HEK293 (cell line): ENCODE data around the gene EFCAB6.

Source experiments
- CTCF ChIA-PET: fragments of 350-600 bp; formaldehyde crosslinking; extraction: SDS; loops from one replicate; lab custom pipeline; 2021; ENCODE audit warnings: antibody characterized with exemption; lab: Yijun Ruan, JAX
- POLR2A ChIA-PET: fragments of 300-600 bp; formaldehyde crosslinking; extraction: SDS; loops from one replicate; lab custom pipeline; 2020; ENCODE audit warnings: antibody characterized with exemption, inconsistent platforms; lab: Yijun Ruan, JAX
- H3K27ac ChIP-seq: fragments of 200-500 bp; sonication (Bioruptor generic); 2 replicates; pipeline ENCODE4 v1.5.1; 2014; ENCODE audit warnings: low read depth, low read length, control low read depth, inconsistent platforms; ENCODE audit errors: extremely low read depth
- H3K36me3 ChIP-seq, 2 experiments: fragments of 200-500 bp in 1 of 2; sonication (Bioruptor generic) in 1 of 2; 1 replicate in 1 of 2; 2 replicates in 1 of 2; pipeline ENCODE4 v1.5.1; 2014 to 2017; ENCODE audit warnings: inconsistent platforms in 2 of 2, low read length in 2 of 2; ENCODE audit not compliant: control insufficient read depth in 2 of 2, insufficient read depth in 1 of 2
- H3K4me1 ChIP-seq: fragments of 200-500 bp; sonication (Bioruptor generic); 2 replicates; pipeline ENCODE4 v1.5.1; 2014; ENCODE audit warnings: mild to moderate bottlenecking, low read length, inconsistent platforms; ENCODE audit not compliant: control insufficient read depth, insufficient read depth
- H3K4me3 ChIP-seq: 2 replicates; pipeline ENCODE4 v1.5.1; 2011; ENCODE audit warnings: low read depth, mild to moderate bottlenecking, control low read depth, low read length, moderate library complexity
- H3K9me3 ChIP-seq: fragments of 200-500 bp; sonication (Bioruptor generic); 2 replicates; pipeline ENCODE4 v1.5.1; 2014; ENCODE audit warnings: low read depth, low read length, inconsistent platforms; ENCODE audit not compliant: control insufficient read depth, insufficient read depth
- PBX3 ChIP-seq: sonication (generic); formaldehyde crosslinking; IDR thresholded peaks from 2 replicates; pipeline ENCODE4 v1.8.1; 2022; ENCODE audit warnings: mild to moderate bottlenecking, moderate library complexity, missing genetic modification reagents
- SP2 ChIP-seq: fragments of 450-650 bp; formaldehyde crosslinking; IDR thresholded peaks from 2 replicates; pipeline ENCODE4 v1.5.1; 2016; ENCODE audit warnings: missing biosample characterization, missing genetic modification characterization
- TSHZ1 ChIP-seq: fragments of 450-650 bp; formaldehyde crosslinking; IDR thresholded peaks from 2 replicates; pipeline ENCODE4 v1.5.1; 2016; ENCODE audit warnings: missing biosample characterization, missing genetic modification characterization, borderline replicate concordance
- ZFP37 ChIP-seq: fragments of 450-650 bp; formaldehyde crosslinking; IDR thresholded peaks from 2 replicates; pipeline ENCODE4 v1.5.1; 2016; ENCODE audit warnings: missing biosample characterization, missing genetic modification characterization
- ZNF10 ChIP-seq: fragments of 450-650 bp; formaldehyde crosslinking; IDR thresholded peaks from 2 replicates; pipeline ENCODE4 v1.5.1; 2017; ENCODE audit warnings: missing biosample characterization, missing genetic modification characterization
- ZNF112 ChIP-seq: fragments of 450-650 bp; formaldehyde crosslinking; IDR thresholded peaks from 2 replicates; pipeline ENCODE4 v1.5.0; 2017; ENCODE audit warnings: missing biosample characterization, missing genetic modification characterization
- ZNF121 ChIP-seq: fragments of 450-650 bp; formaldehyde crosslinking; IDR thresholded peaks from 2 replicates; pipeline ENCODE4 v1.5.1; 2016; ENCODE audit warnings: missing biosample characterization, missing genetic modification characterization
- ZNF138 ChIP-seq: fragments of 450-650 bp; formaldehyde crosslinking; IDR thresholded peaks from 2 replicates; pipeline ENCODE4 v1.5.1; 2016; ENCODE audit warnings: missing biosample characterization, missing genetic modification characterization, borderline replicate concordance
- ZNF16 ChIP-seq: fragments of 450-650 bp; formaldehyde crosslinking; IDR thresholded peaks from 2 replicates; pipeline ENCODE4 v1.5.1; 2016; ENCODE audit warnings: low read depth, missing biosample characterization, missing genetic modification characterization
- ZNF175 ChIP-seq: fragments of 450-650 bp; formaldehyde crosslinking; IDR thresholded peaks from 2 replicates; pipeline ENCODE4 v1.5.1; 2016; ENCODE audit warnings: missing biosample characterization, missing genetic modification characterization
- ZNF248 ChIP-seq: fragments of 450-650 bp; formaldehyde crosslinking; IDR thresholded peaks from 2 replicates; pipeline ENCODE4 v1.5.1; 2017; ENCODE audit warnings: missing biosample characterization, missing genetic modification characterization
- ZNF423 ChIP-seq: fragments of 450-650 bp; formaldehyde crosslinking; IDR thresholded peaks from 2 replicates; pipeline ENCODE4 v1.5.1; 2016; ENCODE audit warnings: missing biosample characterization, missing genetic modification characterization
- ZNF530 ChIP-seq: fragments of 450-650 bp; formaldehyde crosslinking; IDR thresholded peaks from 2 replicates; pipeline ENCODE4 v1.5.1; 2016; ENCODE audit warnings: low read depth, missing biosample characterization, missing genetic modification characterization
- ZNF621 ChIP-seq: fragments of 450-650 bp; formaldehyde crosslinking; IDR thresholded peaks from 2 replicates; pipeline ENCODE4 v1.5.1; 2017; ENCODE audit warnings: missing biosample characterization, missing genetic modification characterization
- ZNF624 ChIP-seq: fragments of 450-650 bp; formaldehyde crosslinking; IDR thresholded peaks from 2 replicates; pipeline ENCODE4 v1.5.1; 2017; ENCODE audit warnings: missing biosample characterization, missing genetic modification characterization
- ZNF664 ChIP-seq: fragments of 450-650 bp; formaldehyde crosslinking; IDR thresholded peaks from 2 replicates; pipeline ENCODE4 v1.5.1; 2016; ENCODE audit warnings: missing biosample characterization, missing genetic modification characterization
- TF ChIP-seq, protein P1 (sequence below): fragments of 450-650 bp; formaldehyde crosslinking; IDR thresholded peaks from 2 replicates; pipeline ENCODE4 v1.5.1; 2016; ENCODE audit warnings: missing biosample characterization, missing genetic modification characterization
- TF ChIP-seq, protein P2 (sequence below): fragments of 450-650 bp; formaldehyde crosslinking; conservative IDR thresholded peaks from 2 replicates; pipeline ENCODE4 v1.5.1; 2016; ENCODE audit warnings: low read depth, missing biosample characterization, missing genetic modification characterization
- TF ChIP-seq, protein P3 (sequence below): fragments of 450-650 bp; formaldehyde crosslinking; IDR thresholded peaks from 2 replicates; pipeline ENCODE4 v1.5.1; 2016; ENCODE audit warnings: missing biosample characterization, missing genetic modification characterization
- TF ChIP-seq, protein P4 (sequence below): fragments of 450-650 bp; formaldehyde crosslinking; IDR thresholded peaks from 2 replicates; pipeline ENCODE4 v1.5.1; 2017; ENCODE audit warnings: missing biosample characterization, missing genetic modification characterization

The EFCAB6 gene

DNA sequence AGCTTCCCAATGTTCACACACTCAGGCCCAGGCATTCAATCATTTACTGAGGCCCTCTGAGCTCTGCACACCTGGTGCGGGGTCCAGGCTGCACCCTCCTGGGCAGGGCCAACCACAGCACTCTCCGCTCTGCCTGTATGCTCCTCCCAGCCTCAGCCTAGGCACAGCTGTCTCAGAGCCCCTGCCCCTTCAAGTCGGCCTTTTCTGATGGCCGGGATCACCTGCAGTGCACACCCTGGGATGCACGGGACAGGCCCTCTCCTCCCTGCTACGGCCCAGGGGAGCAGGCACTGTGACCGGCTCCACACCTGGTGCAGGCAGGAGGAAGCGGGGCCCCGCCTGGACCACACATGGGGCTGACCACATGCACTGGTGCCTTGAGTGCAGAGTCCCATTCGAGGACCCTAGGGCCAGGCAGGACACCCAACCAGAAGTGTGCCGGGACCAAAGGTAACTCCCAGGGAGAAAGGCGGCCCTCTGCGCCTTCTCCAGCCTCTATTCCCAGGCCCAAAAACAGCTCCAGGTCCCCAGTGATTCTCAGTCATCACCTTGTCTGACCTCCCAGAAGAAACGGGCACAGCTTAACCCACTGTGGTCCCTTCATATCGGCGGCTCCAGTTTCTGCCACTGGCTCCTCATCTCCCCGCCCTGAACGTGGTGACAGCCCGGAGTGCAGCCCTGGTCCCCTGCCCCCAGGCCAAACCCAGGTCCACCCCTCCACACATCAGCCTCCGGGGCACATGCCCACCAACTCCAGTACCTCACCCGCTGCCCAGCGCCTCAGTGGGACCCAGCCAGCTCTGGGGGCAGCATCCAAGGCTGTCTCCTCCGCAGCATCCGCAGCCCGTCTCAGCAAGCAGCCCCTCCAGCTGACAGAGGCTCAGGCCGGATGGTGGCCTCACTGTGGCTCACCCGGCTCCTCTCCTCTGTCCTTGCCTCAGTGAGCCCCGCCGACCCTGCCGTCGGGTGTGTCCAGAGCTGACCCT is 32.7 kb upstream of the EFCAB6 start:
- POLR2A ChIA-PET: no interaction called here

More for the DNA sequence above, 32.7 kb upstream of the EFCAB6 start:
- Histone ChIP-seq H3K4me3 (no peak overlapping the region), H3K36me3 (no peaks in the 10 kb centered on the region), H3K9me3 (no peaks in the 10 kb centered on the region), H3K27ac (no peak overlapping the region), H3K4me1 (no peaks in the 10 kb centered on the region)
- no peak for TF ChIP-seq ZNF664 (tag by site-specific recombination)
- no peak for TF ChIP-seq ZNF423 (tag by site-specific recombination)
- TF ChIP-seq ZNF621 (tag by site-specific recombination): no peak
- TF ChIP-seq, protein P1, sequence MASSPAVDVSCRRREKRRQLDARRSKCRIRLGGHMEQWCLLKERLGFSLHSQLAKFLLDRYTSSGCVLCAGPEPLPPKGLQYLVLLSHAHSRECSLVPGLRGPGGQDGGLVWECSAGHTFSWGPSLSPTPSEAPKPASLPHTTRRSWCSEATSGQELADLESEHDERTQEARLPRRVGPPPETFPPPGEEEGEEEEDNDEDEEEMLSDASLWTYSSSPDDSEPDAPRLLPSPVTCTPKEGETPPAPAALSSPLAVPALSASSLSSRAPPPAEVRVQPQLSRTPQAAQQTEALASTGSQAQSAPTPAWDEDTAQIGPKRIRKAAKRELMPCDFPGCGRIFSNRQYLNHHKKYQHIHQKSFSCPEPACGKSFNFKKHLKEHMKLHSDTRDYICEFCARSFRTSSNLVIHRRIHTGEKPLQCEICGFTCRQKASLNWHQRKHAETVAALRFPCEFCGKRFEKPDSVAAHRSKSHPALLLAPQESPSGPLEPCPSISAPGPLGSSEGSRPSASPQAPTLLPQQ (tag by site-specific recombination): no peak
- TF ChIP-seq, protein P2, sequence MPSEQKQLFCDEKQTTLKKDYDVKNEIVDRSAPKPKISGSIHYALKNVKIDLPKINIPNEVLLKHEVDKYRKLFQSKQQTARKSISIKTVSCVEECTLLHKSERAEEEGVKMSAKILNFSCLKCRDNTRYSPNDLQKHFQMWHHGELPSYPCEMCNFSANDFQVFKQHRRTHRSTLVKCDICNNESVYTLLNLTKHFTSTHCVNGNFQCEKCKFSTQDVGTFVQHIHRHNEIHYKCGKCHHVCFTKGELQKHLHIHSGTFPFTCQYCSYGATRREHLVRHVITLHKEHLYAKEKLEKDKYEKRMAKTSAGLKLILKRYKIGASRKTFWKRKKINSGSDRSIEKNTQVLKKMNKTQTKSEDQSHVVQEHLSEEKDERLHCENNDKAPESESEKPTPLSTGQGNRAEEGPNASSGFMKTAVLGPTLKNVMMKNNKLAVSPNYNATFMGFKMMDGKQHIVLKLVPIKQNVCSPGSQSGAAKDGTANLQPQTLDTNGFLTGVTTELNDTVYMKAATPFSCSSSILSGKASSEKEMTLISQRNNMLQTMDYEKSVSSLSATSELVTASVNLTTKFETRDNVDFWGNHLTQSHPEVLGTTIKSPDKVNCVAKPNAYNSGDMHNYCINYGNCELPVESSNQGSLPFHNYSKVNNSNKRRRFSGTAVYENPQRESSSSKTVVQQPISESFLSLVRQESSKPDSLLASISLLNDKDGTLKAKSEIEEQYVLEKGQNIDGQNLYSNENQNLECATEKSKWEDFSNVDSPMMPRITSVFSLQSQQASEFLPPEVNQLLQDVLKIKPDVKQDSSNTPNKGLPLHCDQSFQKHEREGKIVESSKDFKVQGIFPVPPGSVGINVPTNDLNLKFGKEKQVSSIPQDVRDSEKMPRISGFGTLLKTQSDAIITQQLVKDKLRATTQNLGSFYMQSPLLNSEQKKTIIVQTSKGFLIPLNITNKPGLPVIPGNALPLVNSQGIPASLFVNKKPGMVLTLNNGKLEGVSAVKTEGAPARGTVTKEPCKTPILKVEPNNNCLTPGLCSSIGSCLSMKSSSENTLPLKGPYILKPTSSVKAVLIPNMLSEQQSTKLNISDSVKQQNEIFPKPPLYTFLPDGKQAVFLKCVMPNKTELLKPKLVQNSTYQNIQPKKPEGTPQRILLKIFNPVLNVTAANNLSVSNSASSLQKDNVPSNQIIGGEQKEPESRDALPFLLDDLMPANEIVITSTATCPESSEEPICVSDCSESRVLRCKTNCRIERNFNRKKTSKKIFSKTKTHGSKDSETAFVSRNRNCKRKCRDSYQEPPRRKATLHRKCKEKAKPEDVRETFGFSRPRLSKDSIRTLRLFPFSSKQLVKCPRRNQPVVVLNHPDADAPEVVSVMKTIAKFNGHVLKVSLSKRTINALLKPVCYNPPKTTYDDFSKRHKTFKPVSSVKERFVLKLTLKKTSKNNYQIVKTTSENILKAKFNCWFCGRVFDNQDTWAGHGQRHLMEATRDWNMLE (tag by site-specific recombination): no peak
- no peak for TF ChIP-seq ZNF112 (tag by site-specific recombination)
- no peak for TF ChIP-seq ZNF248 (tag by site-specific recombination)
- no peak for TF ChIP-seq SP2
- TF ChIP-seq ZFP37 (tag by site-specific recombination): no peak
- TF ChIP-seq ZNF530: no peak
- TF ChIP-seq ZNF121 (tag by site-specific recombination): no peak
- no peak for TF ChIP-seq PBX3 (CRISPR knock-in tag)
- TF ChIP-seq ZNF16 (tag by site-specific recombination): no peak
- TF ChIP-seq, protein P3, sequence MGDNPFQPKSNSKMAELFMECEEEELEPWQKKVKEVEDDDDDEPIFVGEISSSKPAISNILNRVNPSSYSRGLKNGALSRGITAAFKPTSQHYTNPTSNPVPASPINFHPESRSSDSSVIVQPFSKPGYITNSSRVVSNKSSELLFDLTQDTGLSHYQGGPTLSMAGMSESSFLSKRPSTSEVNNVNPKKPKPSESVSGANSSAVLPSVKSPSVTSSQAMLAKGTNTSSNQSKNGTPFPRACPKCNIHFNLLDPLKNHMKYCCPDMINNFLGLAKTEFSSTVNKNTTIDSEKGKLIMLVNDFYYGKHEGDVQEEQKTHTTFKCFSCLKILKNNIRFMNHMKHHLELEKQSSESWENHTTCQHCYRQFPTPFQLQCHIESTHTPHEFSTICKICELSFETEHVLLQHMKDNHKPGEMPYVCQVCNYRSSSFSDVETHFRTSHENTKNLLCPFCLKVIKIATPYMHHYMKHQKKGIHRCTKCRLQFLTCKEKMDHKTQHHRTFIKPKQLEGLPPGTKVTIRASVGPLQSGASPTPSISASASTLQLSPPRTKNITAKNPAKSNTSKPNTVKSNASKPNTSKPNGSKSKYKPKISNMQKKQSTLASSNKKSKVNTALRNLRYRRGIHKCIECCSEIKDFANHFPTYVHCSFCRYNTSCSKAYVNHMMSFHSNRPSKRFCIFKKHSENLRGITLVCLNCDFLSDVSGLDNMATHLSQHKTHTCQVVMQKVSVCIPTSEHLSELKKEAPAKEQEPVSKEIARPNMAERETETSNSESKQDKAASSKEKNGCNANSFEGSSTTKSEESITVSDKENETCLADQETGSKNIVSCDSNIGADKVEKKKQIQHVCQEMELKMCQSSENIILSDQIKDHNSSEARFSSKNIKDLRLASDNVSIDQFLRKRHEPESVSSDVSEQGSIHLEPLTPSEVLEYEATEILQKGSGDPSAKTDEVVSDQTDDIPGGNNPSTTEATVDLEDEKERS: no peak
- TF ChIP-seq ZNF10: no peak
- no peak for TF ChIP-seq ZNF175 (tag by site-specific recombination)
- no peak for TF ChIP-seq TSHZ1
- no peak for TF ChIP-seq ZNF624 (tag by site-specific recombination)
- TF ChIP-seq, protein P4, sequence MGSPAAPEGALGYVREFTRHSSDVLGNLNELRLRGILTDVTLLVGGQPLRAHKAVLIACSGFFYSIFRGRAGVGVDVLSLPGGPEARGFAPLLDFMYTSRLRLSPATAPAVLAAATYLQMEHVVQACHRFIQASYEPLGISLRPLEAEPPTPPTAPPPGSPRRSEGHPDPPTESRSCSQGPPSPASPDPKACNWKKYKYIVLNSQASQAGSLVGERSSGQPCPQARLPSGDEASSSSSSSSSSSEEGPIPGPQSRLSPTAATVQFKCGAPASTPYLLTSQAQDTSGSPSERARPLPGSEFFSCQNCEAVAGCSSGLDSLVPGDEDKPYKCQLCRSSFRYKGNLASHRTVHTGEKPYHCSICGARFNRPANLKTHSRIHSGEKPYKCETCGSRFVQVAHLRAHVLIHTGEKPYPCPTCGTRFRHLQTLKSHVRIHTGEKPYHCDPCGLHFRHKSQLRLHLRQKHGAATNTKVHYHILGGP: no peak
- TF ChIP-seq ZNF138: no peak
- CTCF ChIA-PET: no interaction called here
